ENCODE results near the gene ZNF630. TPM values are rescaled to one million over a fixed set of nuclear protein-coding genes. Genes with fewer than 3 reads are reported as not detected.

ZNF630 gene
- total and polyA plus RNA-seq, 2 of the 8 experiments (the other 6 are each of a cell fraction or from before 2014, with no cell fraction given) = 0.67 to 2.2 TPM

DNA sequence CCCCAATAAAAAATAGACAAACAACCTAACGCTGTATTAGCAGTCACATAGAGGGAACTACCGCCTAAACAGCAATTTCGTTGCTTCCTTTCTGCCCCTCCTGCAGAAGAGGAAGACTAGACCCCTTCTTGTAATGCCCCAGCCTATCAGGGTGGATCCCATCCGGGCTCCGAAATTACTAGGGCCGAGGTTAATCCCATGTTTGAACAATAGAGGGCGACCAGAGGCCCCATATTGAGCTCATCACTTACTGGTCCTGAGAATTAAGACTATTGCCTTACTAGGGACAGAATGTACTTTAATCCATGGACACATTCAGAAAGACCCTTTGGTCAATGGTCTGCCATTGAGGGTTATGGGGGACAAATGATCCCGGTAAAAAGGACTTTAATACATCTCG, 11.8 kb upstream of the ZNF630 start:
- peak; percentile 87 for FAIRE-seq
- no peak overlapping the region for H2BK20ac ChIP-seq (ENCODE audit: low read length)
- no peaks in the 10 kb centered on the region for H3K9me3 ChIP-seq (ENCODE audit: insufficient read depth in 2 of 2, low read depth in 1 of 2, low read length in 1 of 2)
- no peak overlapping the region for H2AFZ ChIP-seq (ENCODE audit: low read length)
- H3K4me1 ChIP-seq (replicated peaks in 1 of 4; ENCODE audit: control insufficient read depth in 3 of 4, insufficient read depth in 4 of 4, low read length in 3 of 4) = no peaks in the 10 kb centered on the region
- no peaks in the 10 kb centered on the region for H3K79me2 ChIP-seq (ENCODE audit: control insufficient read depth in 1 of 2, insufficient read depth in 2 of 2, low read length in 2 of 2)
- no peak overlapping the region for H3K4me3 ChIP-seq (ENCODE audit: extremely low read depth in 1 of 4, insufficient read depth in 2 of 4, low read depth in 3 of 4, low read length in 4 of 4)
- H3K27ac ChIP-seq (ENCODE audit: low read depth, low read length) = no peak overlapping the region
- no peak overlapping the region for H3K9ac ChIP-seq (replicated peaks in 1 of 4; ENCODE audit: extremely low read depth in 1 of 4, low read depth in 3 of 4, low read length in 3 of 4)
- H3K23me2 ChIP-seq (ENCODE audit: low read depth, low read length) = no peaks in the 10 kb centered on the region
- H3K27me3 ChIP-seq (replicated peaks in 1 of 4; ENCODE audit: control insufficient read depth in 3 of 4, extremely low read depth in 1 of 4, insufficient read depth in 3 of 4, low read length in 3 of 4) = no peaks in the 10 kb centered on the region
- no peak overlapping the region for H2AK5ac ChIP-seq (ENCODE audit: low read depth, low read length)
- ChIA-PET CTCF (ENCODE audit: partially characterized antibody) (interaction anchor here (1.0 to 4.1 kb wide), 5 partner anchors 34 to 415 kb away, joined by 3 to 22 read pairs (median 3); no protein-coding TSS in a partner anchor), POLR2A (ENCODE audit: partially characterized antibody) (no interaction called here)
- H3K4ac ChIP-seq (replicated peaks; ENCODE audit: insufficient read length, low read depth, low read length) = no peak overlapping the region
- no peak overlapping the region for H3K56ac ChIP-seq (replicated peaks; ENCODE audit: insufficient read length, low read depth, low read length)
- H3K4me2 ChIP-seq (ENCODE audit: insufficient read depth in 1 of 2, low read depth in 2 of 2, low read length in 2 of 2) = no peak overlapping the region
- TF ChIP-seq, protein P1, sequence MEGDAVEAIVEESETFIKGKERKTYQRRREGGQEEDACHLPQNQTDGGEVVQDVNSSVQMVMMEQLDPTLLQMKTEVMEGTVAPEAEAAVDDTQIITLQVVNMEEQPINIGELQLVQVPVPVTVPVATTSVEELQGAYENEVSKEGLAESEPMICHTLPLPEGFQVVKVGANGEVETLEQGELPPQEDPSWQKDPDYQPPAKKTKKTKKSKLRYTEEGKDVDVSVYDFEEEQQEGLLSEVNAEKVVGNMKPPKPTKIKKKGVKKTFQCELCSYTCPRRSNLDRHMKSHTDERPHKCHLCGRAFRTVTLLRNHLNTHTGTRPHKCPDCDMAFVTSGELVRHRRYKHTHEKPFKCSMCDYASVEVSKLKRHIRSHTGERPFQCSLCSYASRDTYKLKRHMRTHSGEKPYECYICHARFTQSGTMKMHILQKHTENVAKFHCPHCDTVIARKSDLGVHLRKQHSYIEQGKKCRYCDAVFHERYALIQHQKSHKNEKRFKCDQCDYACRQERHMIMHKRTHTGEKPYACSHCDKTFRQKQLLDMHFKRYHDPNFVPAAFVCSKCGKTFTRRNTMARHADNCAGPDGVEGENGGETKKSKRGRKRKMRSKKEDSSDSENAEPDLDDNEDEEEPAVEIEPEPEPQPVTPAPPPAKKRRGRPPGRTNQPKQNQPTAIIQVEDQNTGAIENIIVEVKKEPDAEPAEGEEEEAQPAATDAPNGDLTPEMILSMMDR (IDR thresholded peaks at IDR 0.05; ENCODE audit: control extremely low read depth in 1 of 3, insufficient read depth in 1 of 3, low read depth in 1 of 3, low read length in 3 of 3) = peak; percentile 6 to 54 (median 49)
- no peak for TF ChIP-seq FOSL1 (IDR thresholded peaks at IDR 0.05; ENCODE audit: insufficient read depth, low read depth, low read length)
- TF ChIP-seq RAD21 (IDR thresholded peaks at IDR 0.05 in 1 of 2, conservative IDR thresholded peaks at IDR 0.05 in 1 of 2; ENCODE audit: low read depth in 2 of 2, low read length in 2 of 2) = peak; percentile 68 to 76
- no peak overlapping the region for H2BK5ac ChIP-seq (ENCODE audit: low read depth, low read length)
- no peak overlapping the region for H2BK15ac ChIP-seq (ENCODE audit: low read length)
- no peak overlapping the region for H2BK12ac ChIP-seq (ENCODE audit: low read depth, low read length)
- DNase-seq (ENCODE audit: low read depth in 1 of 2, low spot score in 2 of 2) = peak; percentile 9 to 49
- H4K5ac ChIP-seq (ENCODE audit: insufficient read length, low read depth, low read length) = no peak overlapping the region
- H2BK120ac ChIP-seq (replicated peaks; ENCODE audit: low read depth, low read length) = no peak overlapping the region
- H3K79me1 ChIP-seq (ENCODE audit: low read depth, low read length) = no peaks in the 10 kb centered on the region
- H3K18ac ChIP-seq (ENCODE audit: extremely low read depth, low read length) = no peak overlapping the region
- no peak overlapping the region for H4K91ac ChIP-seq (replicated peaks; ENCODE audit: insufficient read length, low read length)
- H3K14ac ChIP-seq (ENCODE audit: insufficient read length) = no peak overlapping the region
- H3K23ac ChIP-seq (ENCODE audit: insufficient read length) = no peak overlapping the region
- 16% methylated on average over 9 of the region's 9 CpGs; no CpG with 5 or more reads in 1 of the 2 experiments for WGBS, 2 experiments (ENCODE audit: extremely low coverage in 1 of 2, insufficient coverage in 1 of 2, insufficient read length in 1 of 2, insufficient replicate concordance in 2 of 2, low coverage in 1 of 2, low lambda C conversion rate in 2 of 2, missing lambda C conversion rate in 1 of 2)
- H4K20me1 ChIP-seq (replicated peaks in 1 of 2; ENCODE audit: control insufficient read depth in 1 of 2, insufficient read depth in 2 of 2, low read length in 2 of 2) = no peaks in the 10 kb centered on the region
- no peak overlapping the region for H4K8ac ChIP-seq (ENCODE audit: extremely low read depth, insufficient read depth, low read length)
- no peaks in the 10 kb centered on the region for H3K36me3 ChIP-seq (ENCODE audit: control insufficient read depth in 2 of 4, insufficient read depth in 4 of 4, low read length in 3 of 4)

Measured in H1 (cell line).